ENCODE measurements around the gene CPSF4.

DNA sequence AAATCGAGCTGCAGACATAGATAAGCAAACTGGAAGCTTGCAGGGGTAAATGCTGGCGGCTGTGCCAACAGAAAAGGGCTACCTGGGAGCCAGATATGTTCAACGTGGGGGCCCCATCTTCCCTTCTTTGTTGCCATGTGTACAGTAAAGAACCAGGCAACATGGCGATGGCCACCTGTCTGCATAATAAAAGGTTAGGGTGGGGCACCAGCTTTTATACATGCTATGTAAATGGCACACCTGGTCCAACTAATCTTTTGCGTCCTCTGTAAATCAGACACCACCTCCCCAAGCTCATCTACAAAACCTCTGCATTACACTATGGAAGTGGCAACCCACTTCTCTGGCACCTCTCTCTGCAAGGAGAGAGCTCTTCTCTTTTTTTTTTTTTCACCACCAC, 16.1 kb upstream of the CPSF4 start:
- TF ChIP-seq, protein P1, sequence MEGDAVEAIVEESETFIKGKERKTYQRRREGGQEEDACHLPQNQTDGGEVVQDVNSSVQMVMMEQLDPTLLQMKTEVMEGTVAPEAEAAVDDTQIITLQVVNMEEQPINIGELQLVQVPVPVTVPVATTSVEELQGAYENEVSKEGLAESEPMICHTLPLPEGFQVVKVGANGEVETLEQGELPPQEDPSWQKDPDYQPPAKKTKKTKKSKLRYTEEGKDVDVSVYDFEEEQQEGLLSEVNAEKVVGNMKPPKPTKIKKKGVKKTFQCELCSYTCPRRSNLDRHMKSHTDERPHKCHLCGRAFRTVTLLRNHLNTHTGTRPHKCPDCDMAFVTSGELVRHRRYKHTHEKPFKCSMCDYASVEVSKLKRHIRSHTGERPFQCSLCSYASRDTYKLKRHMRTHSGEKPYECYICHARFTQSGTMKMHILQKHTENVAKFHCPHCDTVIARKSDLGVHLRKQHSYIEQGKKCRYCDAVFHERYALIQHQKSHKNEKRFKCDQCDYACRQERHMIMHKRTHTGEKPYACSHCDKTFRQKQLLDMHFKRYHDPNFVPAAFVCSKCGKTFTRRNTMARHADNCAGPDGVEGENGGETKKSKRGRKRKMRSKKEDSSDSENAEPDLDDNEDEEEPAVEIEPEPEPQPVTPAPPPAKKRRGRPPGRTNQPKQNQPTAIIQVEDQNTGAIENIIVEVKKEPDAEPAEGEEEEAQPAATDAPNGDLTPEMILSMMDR (IDR thresholded peaks at IDR 0.05; ENCODE audit: insufficient read depth, low read length, poor library complexity, severe bottlenecking): no peak
- no peak for TF ChIP-seq EZH2phosphoT487 (conservative IDR thresholded peaks at IDR 0.05; ENCODE audit: low read length)
